Mesenchymal stem cell (in vitro differentiated cells and primary cell): ENCODE results near the gene TACR2.

Experiments used
- DNase-seq: peaks from one replicate; pipeline ENCODE4 v3.0.0-alpha.2; 2013
- H2AFZ ChIP-seq: one replicate; pipeline ENCODE4 v1.6.1; 2013; ENCODE audit warnings: low read depth, mild to moderate bottlenecking, control low read depth, inconsistent platforms, low read length, moderate library complexity
- H2AK5ac ChIP-seq: 2 replicates; pipeline ENCODE4 v1.6.1; 2013; ENCODE audit warnings: low read length, moderate library complexity, mild to moderate bottlenecking, inconsistent platforms; ENCODE audit not compliant: severe bottlenecking
- H2BK120ac ChIP-seq: one replicate; pipeline ENCODE4 v1.6.1; 2013; ENCODE audit warnings: low read depth, mild to moderate bottlenecking, inconsistent platforms, low read length, moderate library complexity
- H2BK12ac ChIP-seq, 2 experiments: one replicate each; pipeline ENCODE4 v1.6.1; 2013; ENCODE audit warnings: inconsistent platforms in 2 of 2, low read length in 2 of 2, mild to moderate bottlenecking in 2 of 2, moderate library complexity in 2 of 2, control low read depth in 1 of 2
- H2BK15ac ChIP-seq: one replicate; pipeline ENCODE4 v1.6.1; 2013; ENCODE audit warnings: mild to moderate bottlenecking, low read depth, inconsistent platforms; ENCODE audit not compliant: poor library complexity, severe bottlenecking
- H2BK5ac ChIP-seq: 2 replicates; pipeline ENCODE4 v1.6.1; 2013; ENCODE audit warnings: low read depth, mild to moderate bottlenecking, low read length, control low read depth, inconsistent platforms; ENCODE audit not compliant: poor library complexity, severe bottlenecking
- H3K14ac ChIP-seq, 2 experiments: one replicate each; pipeline ENCODE4 v1.6.1; 2013; ENCODE audit warnings: inconsistent platforms in 2 of 2, low read length in 2 of 2, control low read depth in 1 of 2, mild to moderate bottlenecking in 1 of 2, moderate library complexity in 1 of 2
- H3K18ac ChIP-seq, 2 experiments: one replicate each; pipeline ENCODE4 v1.6.1; 2013; ENCODE audit warnings: inconsistent platforms in 2 of 2, low read length in 2 of 2, control low read depth in 1 of 2, low read depth in 1 of 2, mild to moderate bottlenecking in 1 of 2
- H3K23ac ChIP-seq, 2 experiments: one replicate each; pipeline ENCODE4 v1.6.1; 2013; ENCODE audit warnings: inconsistent platforms in 2 of 2, low read length in 2 of 2, mild to moderate bottlenecking in 2 of 2, moderate library complexity in 2 of 2, control low read depth in 1 of 2
- H3K27ac ChIP-seq: 2 replicates; pipeline ENCODE4 v1.5.1; 2013; ENCODE audit warnings: mild to moderate bottlenecking, moderate library complexity, low read length, control low read depth, inconsistent platforms; ENCODE audit not compliant: poor library complexity, severe bottlenecking
- H3K27me3 ChIP-seq, 2 experiments: 2 replicates each; pipeline versions ENCODE4 v1.6.1 to v1.7.0; 2013; ENCODE audit warnings: low read length in 2 of 2, mild to moderate bottlenecking in 2 of 2, moderate library complexity in 2 of 2, control low read depth in 1 of 2, inconsistent platforms in 1 of 2; ENCODE audit not compliant: control insufficient read depth in 1 of 2, insufficient read depth in 1 of 2
- H3K36me3 ChIP-seq, 2 experiments: 2 replicates each; pipeline versions ENCODE4 v1.6.1 to v1.7.0; 2013; ENCODE audit warnings: low read length in 2 of 2, control low read depth in 1 of 2, inconsistent platforms in 1 of 2, low read depth in 1 of 2, mild to moderate bottlenecking in 1 of 2; ENCODE audit not compliant: insufficient read depth in 2 of 2, control insufficient read depth in 1 of 2
- H3K4ac ChIP-seq, 2 experiments: one replicate each; pipeline ENCODE4 v1.6.1; 2013; ENCODE audit warnings: inconsistent platforms in 2 of 2, low read length in 2 of 2, mild to moderate bottlenecking in 2 of 2, moderate library complexity in 2 of 2, control low read depth in 1 of 2, low read depth in 1 of 2
- H3K4me1 ChIP-seq: 2 replicates; pipeline ENCODE4 v1.6.1; 2013; ENCODE audit warnings: low read depth, low read length, control low read depth; ENCODE audit not compliant: control insufficient read depth, insufficient read depth
- H3K4me2 ChIP-seq: 2 replicates; pipeline ENCODE4 v1.6.1; 2013; ENCODE audit warnings: low read length, mild to moderate bottlenecking, inconsistent platforms; ENCODE audit not compliant: poor library complexity, severe bottlenecking
- H3K4me3 ChIP-seq, 2 experiments: 2 replicates each; pipeline versions ENCODE4 v1.5.1 to v1.7.0; 2013; ENCODE audit warnings: low read length in 2 of 2, mild to moderate bottlenecking in 2 of 2, control low read depth in 1 of 2, low read depth in 1 of 2; ENCODE audit not compliant: insufficient read depth in 1 of 2
- H3K79me1 ChIP-seq: replicated peaks from 2 replicates; pipeline ENCODE4 v1.6.1; 2013; ENCODE audit warnings: mild to moderate bottlenecking, control low read depth, low read length, inconsistent platforms; ENCODE audit not compliant: poor library complexity, severe bottlenecking
- H3K9ac ChIP-seq: 2 replicates; pipeline ENCODE4 v1.7.0; 2013; ENCODE audit warnings: mild to moderate bottlenecking, low read length, moderate library complexity
- H3K9me3 ChIP-seq: 2 replicates; pipeline ENCODE4 v1.7.0; 2013; ENCODE audit warnings: mild to moderate bottlenecking, low read length; ENCODE audit not compliant: control insufficient read depth
- H4K8ac ChIP-seq: one replicate; pipeline ENCODE4 v1.6.1; 2013; ENCODE audit warnings: inconsistent platforms, mild to moderate bottlenecking, low read length, moderate library complexity
- H4K91ac ChIP-seq: one replicate; pipeline ENCODE4 v1.6.1; 2013; ENCODE audit warnings: mild to moderate bottlenecking, low read length, inconsistent platforms
- WGBS: methylation state at CpG from one replicate; pipeline ENCODE4 v1.1.7; 2013; ENCODE audit warnings: mixed read lengths; 5-methylcytosine and 5-hydroxymethylcytosine counted together

TACR2 gene

GRCh38 chr10:69364232-69364940, 52.3 kb downstream of the TACR2 start:
- no peak overlapping the region for H3K27ac ChIP-seq
- peaks cover 54 to 68% of the 10 kb centered on the region in 2 experiments for H3K36me3 ChIP-seq
- no peak overlapping the region for H2AK5ac ChIP-seq
- no peak overlapping the region for H3K9ac ChIP-seq
- peak overlapping the region in 1 of 2 experiments; percentile 29 for H3K4ac ChIP-seq
- peaks cover 15% of the 10 kb centered on the region for H3K4me1 ChIP-seq
- H2BK120ac ChIP-seq: no peak overlapping the region
- no peak overlapping the region for H3K4me3 ChIP-seq
- H4K8ac ChIP-seq: no peak overlapping the region
- WGBS: 95% methylated on average over 8 of the region's 9 CpGs
- H3K9me3 ChIP-seq: no peaks in the 10 kb centered on the region
- H3K4me2 ChIP-seq: no peak overlapping the region
- no peak overlapping the region for H2BK15ac ChIP-seq
- no peak overlapping the region for H4K91ac ChIP-seq
- no peak overlapping the region for H2AFZ ChIP-seq
- H2BK12ac ChIP-seq: no peak overlapping the region
- no peak overlapping the region for H2BK5ac ChIP-seq
- H3K79me1 ChIP-seq: peaks cover 49% of the 10 kb centered on the region
- H3K14ac ChIP-seq: no peak overlapping the region
- no peak overlapping the region for H3K18ac ChIP-seq
- no peak for DNase-seq
- no peaks in the 10 kb centered on the region for H3K27me3 ChIP-seq
- no peak overlapping the region for H3K23ac ChIP-seq

- no peak overlapping the region for H3K4me2 ChIP-seq
- H3K79me1 ChIP-seq: peaks cover 48% of the 10 kb centered on the region
- no peak overlapping the region for H3K23ac ChIP-seq
- H3K4ac ChIP-seq: peak overlapping the region in 1 of 2 experiments; percentile 29
- H2AK5ac ChIP-seq: no peak overlapping the region
- no peak for DNase-seq
- H3K4me3 ChIP-seq: no peak overlapping the region
- no peak overlapping the region for H2BK15ac ChIP-seq
- no peak overlapping the region for H3K18ac ChIP-seq
- WGBS: 82% methylated on average over 5 of the region's 5 CpGs
- H4K8ac ChIP-seq: no peak overlapping the region
- no peak overlapping the region for H3K9ac ChIP-seq
- H2AFZ ChIP-seq: no peak overlapping the region
- H3K14ac ChIP-seq: no peak overlapping the region
- H4K91ac ChIP-seq: no peak overlapping the region
- H2BK120ac ChIP-seq: no peak overlapping the region
- H2BK12ac ChIP-seq: no peak overlapping the region
- H2BK5ac ChIP-seq: no peak overlapping the region
- H3K36me3 ChIP-seq: peaks cover 47 to 61% of the 10 kb centered on the region in 2 experiments
- no peak overlapping the region for H3K27ac ChIP-seq
- H3K27me3 ChIP-seq: no peaks in the 10 kb centered on the region
- no peaks in the 10 kb centered on the region for H3K9me3 ChIP-seq
- H3K4me1 ChIP-seq: peaks cover 15% of the 10 kb centered on the region
These were observed 53.1 kb downstream of the TACR2 start for GRCh38 chr10:69363666-69364065.

GRCh38 chr10:69362471-69362954, 54.2 kb downstream of the TACR2 start:
- no peak overlapping the region for H2AK5ac ChIP-seq
- H3K23ac ChIP-seq: peak overlapping the region in 1 of 2 experiments; percentile 56
- no peak overlapping the region for H3K4ac ChIP-seq
- H2BK12ac ChIP-seq: no peak overlapping the region
- WGBS: 62% methylated on average over 13 of the region's 13 CpGs
- no peaks in the 10 kb centered on the region for H3K27me3 ChIP-seq
- H3K4me2 ChIP-seq: no peak overlapping the region
- peaks cover 43% of the 10 kb centered on the region for H3K79me1 ChIP-seq
- H2BK5ac ChIP-seq: no peak overlapping the region
- H3K9ac ChIP-seq: peak overlapping the region; percentile 64
- no peaks in the 10 kb centered on the region for H3K9me3 ChIP-seq
- H4K91ac ChIP-seq: no peak overlapping the region
- peaks cover 15% of the 10 kb centered on the region for H3K4me1 ChIP-seq
- no peak overlapping the region for H3K14ac ChIP-seq
- H2BK120ac ChIP-seq: peak overlapping the region; percentile 19
- H3K36me3 ChIP-seq: peaks cover 40 to 51% of the 10 kb centered on the region in 2 experiments
- DNase-seq: peak; percentile 81
- no peak overlapping the region for H3K27ac ChIP-seq
- peak overlapping the region; percentile 63 for H2BK15ac ChIP-seq
- no peak overlapping the region for H3K18ac ChIP-seq
- H3K4me3 ChIP-seq: no peak overlapping the region
- no peak overlapping the region for H2AFZ ChIP-seq
- no peak overlapping the region for H4K8ac ChIP-seq

GRCh38 chr10:69361303-69361614, 55.5 kb downstream of the TACR2 start:
- Histone ChIP-seq H3K9ac (no peak overlapping the region), H2BK12ac (no peak overlapping the region), H3K4ac (no peak overlapping the region), H4K8ac (no peak overlapping the region), H2BK5ac (no peak overlapping the region), H3K14ac (no peak overlapping the region), H3K4me2 (no peak overlapping the region), H3K18ac (no peak overlapping the region), H3K4me3 (peak overlapping the region in 1 of 2 experiments; percentile 29), H3K36me3 (peaks cover 28 to 43% of the 10 kb centered on the region in 2 experiments), H3K9me3 (no peaks in the 10 kb centered on the region), H3K23ac (no peak overlapping the region), H2BK15ac (no peak overlapping the region), H3K27me3 (no peaks in the 10 kb centered on the region), H3K27ac (no peak overlapping the region), H3K4me1 (peaks cover 15% of the 10 kb centered on the region), H3K79me1 (peaks cover 38% of the 10 kb centered on the region), H2BK120ac (no peak overlapping the region), H2AK5ac (no peak overlapping the region), H4K91ac (no peak overlapping the region), H2AFZ (no peak overlapping the region)
- 99% methylated on average over 2 of the region's 2 CpGs for WGBS
- no peak for DNase-seq
